ENCODE data around the gene TMEM204.

The TMEM204 gene

DNA sequence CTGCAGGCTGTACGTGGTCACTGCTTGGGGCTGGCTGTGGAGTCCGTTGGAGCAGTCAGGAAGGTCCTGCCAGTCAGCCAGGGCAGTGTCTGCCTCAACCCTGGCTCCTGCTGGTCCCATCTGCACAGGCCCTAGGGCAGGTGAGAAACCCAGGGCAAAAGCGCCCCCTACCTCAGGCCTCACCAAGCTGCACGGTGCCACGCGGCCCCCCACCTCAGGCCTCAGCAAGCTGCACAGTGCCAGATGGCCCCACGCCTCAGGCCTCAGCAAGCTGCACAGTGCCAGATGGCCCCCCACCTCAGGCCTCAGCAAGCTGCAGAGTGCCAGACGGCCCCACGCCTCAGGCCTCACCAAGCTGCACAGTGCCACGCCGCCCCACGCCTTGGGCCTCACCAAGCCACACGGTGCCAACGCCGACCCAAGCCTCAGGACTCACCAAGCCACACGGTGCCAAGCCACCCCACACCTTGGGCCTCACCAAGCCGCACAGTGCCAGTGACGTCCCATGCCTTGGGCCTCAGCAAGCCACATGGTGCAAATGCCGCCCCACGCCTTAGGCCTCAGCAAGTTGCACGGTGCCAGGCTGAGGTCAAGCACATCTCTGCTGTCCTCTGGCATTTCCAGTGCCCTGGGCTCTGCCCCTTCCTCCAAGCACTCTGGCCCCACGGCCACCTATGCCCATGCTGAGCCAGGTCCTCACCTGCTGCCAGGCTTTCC, 5.5 kb downstream of the TMEM204 start:
- DNase-seq (ENCODE audit: low read depth): no peak

DNA sequence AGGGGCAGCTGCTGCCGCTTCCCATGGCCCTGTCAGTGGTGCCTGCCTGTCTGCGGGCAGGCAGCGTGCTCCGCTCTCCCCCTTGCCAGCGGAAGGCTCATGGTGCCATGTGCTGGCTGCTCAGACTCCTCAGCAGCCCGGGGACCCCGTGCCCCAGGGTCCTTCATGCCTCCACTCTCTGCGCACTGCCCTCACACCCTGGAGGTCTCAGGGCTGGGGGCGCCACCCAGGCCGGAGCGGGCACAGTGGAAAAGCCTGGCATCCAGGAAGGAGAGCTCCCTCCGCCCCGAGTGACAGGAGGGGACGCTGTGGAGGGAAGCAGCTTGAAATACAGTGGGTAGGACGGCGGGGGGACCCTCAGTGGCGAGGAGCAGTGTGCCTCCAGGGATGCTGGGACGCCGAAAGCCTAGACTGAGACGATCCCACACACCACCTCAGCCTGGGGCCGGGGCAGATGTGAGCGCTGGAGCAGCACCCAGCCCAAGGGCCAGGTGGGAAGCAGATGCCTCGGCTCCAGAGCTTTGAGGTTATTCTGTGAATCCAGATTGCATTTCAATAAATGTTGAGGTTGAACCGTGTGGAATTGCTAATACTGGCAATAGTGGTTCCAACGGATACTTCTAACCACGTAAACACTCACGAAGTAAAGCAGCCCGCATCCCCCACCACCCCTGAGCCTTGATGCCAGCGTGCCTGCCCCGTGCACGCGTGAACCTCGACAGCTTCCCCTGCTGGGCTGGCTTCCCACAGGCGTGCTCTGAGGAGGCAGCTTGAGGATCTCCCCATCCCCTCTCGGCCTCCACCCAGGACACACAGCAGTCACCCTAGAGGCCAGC, 6.5 kb downstream of the TMEM204 start:
- no peak for DNase-seq (ENCODE audit: low read depth)

DNA sequence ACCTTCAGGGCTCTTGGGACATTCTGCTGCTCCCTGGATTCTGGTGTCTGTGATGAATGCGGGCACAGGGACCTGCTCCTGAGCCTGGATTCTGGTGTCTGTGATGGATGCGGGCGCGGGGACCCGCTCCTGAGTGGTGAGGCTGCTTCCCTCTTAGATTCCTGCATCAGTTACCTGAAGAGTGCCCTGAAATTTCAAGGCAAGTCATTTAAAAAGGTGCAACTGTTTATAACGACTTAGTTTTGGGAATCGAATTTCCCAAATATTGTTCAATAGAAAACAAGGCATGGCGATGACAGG, 7.0 kb downstream of the TMEM204 start:
- no peak for DNase-seq (ENCODE audit: low read depth)

DNA sequence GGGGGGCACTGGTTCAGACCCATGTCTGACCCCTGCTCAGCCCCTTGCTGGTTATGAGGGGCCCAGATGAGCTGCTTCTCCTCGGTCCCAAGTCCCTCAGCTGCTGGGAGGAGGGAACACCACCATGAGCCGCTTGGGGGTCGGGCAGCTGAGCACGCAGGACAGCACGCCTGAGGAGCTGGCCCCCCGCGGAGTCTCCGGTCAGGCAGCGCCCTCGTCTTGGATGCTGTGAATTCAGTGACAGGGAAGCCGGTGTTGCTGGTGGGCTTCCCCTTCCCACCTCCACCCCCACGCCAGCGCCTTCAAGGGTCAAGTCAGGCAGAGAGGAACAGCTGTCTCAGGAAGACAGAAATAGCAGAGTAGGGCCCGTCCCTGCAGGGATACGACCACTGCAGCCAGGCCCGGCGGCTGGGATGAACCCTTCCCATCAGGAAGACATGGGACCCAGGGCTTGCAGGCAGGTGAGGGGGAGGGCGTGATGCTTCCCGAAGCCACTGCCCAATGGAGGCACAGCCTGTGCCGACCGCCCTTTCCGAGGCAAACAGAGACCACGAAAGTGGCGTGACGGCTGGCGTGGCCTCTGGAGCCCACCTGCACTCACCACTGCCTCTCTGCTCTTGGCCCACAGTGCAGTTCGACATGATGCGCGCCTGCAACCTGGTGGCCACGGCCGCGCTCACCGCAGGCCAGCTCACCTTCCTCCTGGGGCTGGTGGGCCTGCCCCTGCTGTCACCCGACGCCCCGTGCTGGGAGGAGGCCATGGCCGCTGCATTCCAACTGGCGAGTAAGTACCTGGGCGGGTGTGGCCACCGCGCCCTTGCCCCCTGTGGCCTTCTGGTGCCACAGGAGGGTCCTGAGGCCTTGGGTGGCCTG, 8.1 kb downstream of the TMEM204 start:
- DNase-seq (ENCODE audit: low read depth): no peak

DNA sequence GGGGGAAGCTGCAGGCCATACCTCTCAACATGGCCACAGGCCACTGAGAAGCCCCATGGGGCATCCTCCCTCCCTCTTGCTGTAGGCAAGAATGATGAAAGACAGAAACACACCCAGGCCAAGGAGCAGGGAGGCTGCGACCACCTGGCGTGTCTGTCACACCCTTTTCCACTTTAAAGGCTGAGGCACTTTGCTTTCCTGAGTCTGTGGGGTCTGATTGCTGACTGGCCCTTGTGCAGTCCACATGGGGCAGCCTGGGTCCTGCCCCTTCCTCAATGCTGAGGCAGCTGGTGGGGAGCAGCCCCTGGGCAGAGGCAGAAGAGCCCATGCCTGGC, 8.7 kb downstream of the TMEM204 start:
- no peak for DNase-seq (ENCODE audit: low read depth)

DNA sequence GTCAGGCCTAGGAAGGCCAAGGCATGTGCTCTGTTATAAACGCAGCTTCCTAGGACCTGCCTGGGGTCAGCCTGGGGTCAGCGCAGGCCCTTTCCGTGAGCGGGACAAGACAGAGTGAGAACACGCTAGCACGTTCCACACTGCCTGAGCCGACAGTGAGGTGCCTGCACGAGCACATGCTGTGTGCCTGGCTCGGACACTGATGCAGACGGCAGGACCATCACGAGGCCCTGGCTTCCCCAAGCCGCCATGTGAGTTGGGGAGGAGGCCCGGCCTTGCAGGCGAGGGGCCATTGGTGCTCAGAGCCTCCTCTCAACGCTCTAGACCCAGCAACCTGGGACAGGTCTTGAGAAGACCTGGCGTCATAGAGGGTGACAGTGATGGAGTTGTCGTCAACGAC, 9.1 kb downstream of the TMEM204 start:
- no peak for DNase-seq (ENCODE audit: low read depth)

DNA sequence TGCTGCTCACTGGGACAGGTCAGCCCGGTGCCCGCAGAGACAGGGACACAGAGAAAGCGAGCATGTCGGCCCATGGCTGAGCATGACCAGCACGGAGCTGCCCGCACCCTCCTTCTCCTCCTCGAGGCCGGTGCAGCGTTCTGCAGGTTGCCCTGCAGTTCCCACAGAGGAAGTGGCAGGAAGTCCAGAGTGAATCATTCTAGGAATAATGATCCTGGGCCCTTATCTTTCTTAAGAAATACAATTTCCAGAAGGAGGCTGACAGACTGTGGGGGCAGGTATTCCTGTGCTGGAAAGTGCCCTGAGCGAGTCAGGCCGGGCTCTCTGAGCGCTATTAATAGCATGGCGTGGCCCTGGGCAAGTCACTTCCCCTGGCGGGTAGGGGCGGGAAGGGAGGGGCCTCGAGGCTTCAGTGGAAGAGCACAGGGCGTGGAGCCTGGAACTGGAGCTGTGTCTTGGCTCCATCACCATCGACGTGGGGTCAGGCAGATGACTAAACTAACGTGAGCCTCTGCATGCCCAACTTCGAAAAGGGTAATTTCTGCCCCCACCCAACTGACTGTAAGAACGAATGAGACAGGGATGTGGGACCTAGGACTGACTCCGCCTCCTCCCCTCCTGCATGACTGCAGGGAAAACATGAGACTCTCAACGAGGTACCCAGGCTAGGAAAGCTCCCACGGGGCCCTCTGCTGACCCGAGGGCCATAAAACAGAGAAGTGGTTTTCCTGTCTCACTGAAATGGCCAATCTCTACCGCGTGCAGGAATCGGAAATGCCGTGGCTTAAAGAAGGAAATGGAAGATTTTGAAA, 9.8 kb downstream of the TMEM204 start:
- no peak for DNase-seq (ENCODE audit: low read depth)

DNA sequence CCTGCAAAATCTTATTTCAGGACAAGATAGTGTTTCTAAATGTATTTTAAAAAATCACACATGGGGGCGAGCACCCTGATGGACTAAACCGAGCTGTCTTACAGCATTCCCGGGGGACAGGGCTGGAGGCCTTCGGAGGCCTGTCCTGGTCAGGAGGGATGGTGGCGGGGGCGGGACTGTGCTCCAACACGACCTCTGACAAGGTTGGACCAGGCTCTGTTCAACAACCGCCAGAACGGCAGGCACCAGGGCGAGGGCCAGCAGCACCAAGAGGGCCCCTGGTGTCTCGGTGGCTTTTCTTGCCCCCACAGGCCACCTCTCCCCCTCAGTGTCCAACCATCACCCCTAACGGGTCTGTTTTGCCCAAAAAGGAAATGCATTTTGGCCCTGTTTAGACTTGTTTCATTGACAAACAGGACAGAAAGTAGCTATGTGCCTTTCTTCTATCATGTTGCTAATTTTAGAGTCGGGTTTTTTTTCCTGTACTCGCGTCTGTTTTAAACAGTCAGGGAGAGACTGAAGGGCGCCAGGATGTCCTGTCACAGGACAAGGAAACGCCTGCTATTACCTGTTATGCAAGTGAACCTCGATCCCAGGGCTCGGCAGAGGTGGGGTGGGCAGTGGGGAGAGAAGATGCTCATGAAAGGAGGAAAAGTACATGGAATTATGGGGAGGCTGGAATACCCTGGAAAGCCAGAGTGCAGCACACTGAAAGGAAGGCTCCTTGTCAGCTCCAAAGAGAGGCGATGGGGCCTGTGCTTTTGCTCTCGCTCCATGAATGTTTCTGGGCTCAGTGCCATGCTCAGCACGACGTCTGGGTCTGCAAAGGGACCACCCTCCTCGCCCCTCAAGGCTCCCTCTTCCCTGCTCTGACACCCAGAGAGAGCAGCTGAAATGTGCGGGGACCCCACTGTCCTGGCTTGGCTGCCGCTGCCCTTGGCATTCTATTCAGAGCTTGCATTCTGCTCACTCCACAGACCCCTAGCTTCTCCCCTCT, 11.9 kb downstream of the TMEM204 start:
- DNase-seq (ENCODE audit: low read depth): no peak

DNA sequence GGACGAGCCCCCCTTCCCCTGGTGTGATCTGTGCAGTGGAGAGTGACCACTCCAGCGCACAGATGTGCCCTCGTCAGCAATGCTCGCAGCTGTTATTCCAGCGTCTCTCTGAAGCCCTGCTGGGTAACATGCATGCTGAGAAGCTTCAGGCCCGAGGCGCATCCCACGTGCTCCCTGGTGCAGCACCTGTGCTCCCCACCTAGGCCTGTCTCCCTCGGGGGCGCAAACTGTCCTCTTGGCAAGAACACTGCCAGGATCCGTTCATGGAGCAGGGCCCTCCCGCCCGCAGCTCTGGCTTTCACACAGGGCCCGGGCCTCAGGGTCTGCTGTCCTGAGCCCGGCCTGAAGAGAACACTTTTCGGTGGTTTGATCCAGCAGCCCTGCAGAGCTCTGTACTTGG, 13.0 kb downstream of the TMEM204 start:
- no peak for DNase-seq (ENCODE audit: low read depth)

DNA sequence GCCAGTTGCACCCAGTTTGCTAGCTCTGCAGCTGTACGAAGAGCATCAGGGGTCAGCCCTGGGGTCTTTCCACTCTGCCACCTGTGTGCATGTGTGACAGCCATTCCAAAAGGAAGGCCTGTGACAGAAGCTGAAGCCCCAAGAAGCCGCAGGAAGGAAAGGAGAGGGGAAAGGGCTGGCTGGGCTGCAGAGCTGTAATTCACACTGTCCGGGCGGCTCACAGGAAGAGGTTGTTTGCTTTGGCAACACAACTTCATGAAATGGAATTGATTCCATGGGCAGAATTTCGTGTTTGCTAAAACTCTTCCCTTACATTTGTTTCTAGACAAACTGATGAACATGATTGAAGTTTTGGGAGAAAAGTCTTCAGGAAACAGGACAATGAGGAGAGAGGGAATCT, 14.8 kb downstream of the TMEM204 start:
- no peak for DNase-seq (ENCODE audit: low read depth)

DNA sequence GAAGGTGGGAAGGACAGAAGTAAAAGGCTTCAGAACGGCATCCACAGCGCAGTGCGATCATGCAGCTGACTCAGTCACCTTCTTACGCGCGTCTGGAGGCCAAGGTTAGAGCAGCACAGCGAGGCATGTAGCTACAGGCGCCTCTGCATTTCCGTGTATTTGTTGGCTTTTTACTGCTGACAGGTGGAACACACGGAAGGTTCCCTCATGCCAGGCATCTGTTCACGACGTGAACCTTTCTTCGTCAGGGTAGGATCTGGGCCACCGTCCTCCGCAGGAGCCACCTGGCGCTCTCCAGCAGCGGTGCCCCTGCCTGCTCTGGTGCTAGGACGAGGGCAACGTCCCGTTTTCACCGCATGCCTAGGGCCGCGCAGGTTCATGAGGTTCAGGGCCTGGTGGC, 15.3 kb downstream of the TMEM204 start:
- no peak for DNase-seq (ENCODE audit: low read depth)

DNA sequence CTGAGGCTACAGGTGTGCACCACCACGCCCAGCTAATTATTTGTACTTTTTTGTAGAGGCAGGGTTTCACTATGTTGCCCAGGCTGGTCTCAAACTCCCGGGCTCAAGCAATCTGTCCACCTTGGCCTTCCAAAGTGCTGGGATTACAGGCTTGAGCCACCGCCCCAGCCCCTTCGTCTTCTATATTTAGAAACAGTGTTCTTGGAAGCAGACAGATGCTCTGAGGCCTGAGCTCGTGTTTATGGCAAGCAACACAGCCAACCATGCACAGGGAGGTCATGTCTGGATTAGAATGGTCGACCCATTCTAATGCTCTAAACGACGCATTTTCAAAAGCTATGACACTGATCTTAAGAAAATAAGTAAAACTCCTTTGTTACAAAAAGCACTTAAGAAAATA, 16.6 kb downstream of the TMEM204 start:
- no peak for DNase-seq (ENCODE audit: low read depth)

DNA sequence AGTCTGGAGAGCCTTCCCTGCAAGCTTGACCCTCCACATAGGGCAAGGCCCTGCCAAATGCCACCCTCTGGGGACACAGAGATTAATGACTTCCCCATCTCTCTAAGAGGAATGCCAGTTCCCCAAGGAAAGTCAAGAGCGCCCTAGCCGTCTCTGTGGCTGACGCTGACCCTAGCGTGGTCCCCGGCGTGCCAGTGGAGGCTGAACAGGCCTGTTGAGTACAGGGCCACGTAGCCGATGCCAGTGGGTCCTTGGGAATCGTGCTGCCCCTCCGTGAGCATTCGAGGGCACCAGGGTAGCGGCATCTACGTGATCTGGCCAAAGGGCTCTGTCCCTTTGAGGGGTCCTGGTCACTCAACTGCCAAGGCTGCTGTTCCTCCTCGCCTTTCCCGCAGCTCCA, 17.2 kb downstream of the TMEM204 start:
- DNase-seq (ENCODE audit: low read depth): no peak

DNA sequence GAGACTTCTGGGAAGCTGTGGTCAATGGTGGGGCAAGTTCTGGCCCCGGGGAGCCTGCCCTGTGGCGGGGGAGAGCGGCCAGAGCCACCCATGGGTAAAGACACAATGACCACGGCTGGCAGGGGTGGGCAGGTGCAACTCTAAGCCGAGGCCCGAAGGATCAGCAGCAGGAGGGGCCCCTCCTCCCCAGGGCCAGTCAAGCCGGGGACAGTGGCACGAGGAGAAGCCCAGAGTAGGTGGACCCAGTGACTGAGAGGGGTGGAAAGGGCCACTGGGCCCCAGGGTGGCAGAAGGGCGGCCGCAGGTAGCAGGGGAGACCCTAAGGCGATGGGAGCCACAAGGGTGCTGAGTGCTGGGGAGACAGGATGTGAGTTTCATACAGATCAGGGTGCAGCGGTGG, 17.7 kb downstream of the TMEM204 start:
- DNase-seq (ENCODE audit: low read depth): no peak

DNA sequence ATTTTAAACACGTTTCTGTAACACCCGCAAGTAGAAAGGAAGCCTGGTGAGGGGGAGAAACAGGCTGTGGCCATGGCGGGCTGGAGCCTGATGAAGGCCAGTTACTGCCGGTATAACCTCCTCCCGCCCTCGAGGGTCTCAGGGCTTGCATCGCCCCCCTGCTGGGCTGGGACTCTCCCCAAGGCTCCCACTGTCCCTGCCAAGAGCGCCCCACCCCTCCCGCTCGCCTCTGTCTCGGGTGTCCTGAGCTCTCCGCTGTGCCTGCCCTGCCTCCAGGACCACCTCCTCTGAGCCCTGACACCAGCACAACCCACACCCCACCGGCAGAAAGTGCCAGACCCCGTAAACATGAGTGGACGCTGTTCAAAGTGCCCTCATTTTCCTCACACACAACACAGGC, 18.7 kb downstream of the TMEM204 start:
- no peak for DNase-seq (ENCODE audit: low read depth)

DNA sequence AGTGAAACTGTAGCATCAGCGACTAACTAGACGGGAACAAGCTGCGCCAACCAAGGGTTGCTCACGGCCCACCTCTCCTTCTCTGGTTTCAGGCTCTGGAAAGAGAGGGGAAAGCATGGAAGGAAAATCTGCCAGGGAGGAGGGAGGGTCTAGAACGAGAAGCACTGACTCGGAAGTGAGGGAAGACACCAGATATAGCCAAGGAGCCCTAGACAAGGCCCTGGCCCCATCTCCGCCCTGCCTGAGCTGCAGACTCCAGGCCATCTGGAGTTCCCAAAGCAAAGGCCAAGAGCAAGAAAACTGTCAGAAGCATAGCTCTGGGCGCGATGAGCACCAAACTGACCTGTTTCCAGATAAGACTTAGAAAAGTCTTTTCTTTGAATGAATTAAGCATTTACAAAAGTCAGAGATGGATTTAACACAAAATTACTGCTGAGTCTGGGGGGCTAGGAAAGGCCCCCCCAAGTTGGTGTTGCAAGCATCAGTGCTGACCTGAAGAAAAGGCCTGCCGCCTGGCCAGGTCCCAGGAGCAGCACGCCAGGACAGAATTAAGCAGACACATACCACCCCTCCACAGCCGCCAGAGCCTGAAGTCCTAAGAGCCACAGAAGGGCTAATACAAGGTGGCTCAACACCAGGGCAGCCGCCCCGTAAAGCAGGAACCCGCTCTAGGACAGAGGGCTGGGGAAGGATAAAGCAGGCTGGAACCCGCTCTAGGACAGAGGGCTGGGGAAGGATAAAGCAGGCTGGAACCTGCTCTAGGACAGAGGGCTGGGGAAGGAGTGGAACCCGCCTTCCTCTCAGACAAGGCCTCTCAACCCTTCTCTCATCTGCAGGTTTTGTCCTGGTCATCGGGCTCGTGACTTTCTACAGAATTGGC, 20.7 kb downstream of the TMEM204 start:
- DNase-seq (ENCODE audit: low read depth): no peak

DNA sequence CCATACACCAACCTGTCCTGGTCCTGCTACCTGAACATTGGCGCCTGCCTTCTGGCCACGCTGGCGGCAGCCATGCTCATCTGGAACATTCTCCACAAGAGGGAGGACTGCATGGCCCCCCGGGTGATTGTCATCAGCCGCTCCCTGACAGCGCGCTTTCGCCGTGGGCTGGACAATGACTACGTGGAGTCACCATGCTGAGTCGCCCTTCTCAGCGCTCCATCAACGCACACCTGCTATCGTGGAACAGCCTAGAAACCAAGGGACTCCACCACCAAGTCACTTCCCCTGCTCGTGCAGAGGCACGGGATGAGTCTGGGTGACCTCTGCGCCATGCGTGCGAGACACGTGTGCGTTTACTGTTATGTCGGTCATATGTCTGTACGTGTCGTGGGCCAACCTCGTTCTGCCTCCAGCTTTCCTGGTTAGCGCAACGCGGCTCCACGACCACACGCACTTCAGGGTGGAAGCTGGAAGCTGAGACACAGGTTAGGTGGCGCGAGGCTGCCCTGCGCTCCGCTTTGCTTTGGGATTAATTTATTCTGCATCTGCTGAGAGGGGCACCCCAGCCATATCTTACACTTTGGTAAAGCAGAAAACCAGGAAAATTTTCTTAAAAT, 21.5 kb downstream of the TMEM204 start:
- no peak for DNase-seq (ENCODE audit: low read depth)

DNA sequence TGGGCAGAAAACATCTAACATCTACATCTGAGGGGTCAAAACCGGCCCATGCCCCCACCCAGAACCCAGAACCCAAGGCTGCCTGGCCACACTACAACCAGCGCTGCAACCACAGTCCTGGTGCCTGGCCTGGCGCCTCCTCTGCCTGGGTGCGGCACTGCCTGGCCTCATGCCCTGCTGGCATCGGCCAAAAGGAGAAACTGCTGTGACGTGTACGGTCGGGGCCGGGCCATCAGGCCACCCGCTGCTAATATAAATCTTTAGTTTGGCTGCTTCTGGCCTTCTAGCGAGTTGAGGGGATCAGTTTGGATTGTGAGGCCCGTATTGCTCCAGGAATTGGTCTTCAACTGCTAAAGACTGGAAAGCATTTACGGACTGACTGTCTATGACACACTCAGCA, 22.8 kb downstream of the TMEM204 start:
- DNase-seq (ENCODE audit: low read depth): no peak

DNA sequence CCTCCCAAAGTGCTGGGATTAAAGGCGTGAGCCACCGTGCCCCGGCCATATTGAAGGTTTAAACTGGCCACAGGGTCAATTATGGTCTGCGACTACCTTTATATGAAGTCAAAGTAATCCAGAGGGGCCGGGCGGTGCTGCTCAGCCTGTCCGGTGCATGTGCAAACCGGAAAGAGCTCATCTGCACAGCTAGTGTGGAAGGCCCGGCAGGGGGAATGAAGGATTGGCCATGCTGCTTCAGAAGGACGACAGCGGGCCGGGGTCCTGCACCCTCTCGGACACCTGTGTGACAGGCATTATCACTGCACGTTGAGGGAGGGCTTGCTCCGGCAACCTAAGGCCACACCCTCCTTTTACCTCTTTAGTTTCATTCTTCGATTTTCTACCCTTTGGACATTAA, 23.6 kb downstream of the TMEM204 start:
- no peak for DNase-seq (ENCODE audit: low read depth)

DNA sequence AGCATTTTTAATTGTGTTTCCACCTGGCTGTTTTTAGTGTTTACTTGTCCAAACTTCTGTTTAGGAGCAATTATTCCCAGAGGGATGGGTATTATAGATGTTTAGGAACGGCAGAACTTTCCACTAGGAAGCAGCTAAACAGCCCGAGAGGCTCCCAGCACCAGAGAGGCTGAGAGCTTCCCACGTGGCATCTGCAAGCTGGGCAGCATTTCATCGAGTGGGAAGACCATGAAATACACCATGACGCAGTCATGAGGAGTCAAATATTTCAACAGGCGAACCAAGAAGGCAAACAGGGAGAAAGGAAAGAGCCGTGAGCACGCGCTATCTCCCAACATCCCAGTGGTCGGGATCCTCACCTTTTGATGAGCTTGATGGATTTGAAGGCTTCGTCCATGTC, 24.1 kb downstream of the TMEM204 start:
- no peak for DNase-seq (ENCODE audit: low read depth)
